Natural killer cell (primary cell): ENCODE data around the gene XKR8. TPM values are rescaled to one million over a fixed set of nuclear protein-coding genes. Genes with fewer than 3 reads are reported as not detected.

Experiments used
- ATAC-seq, 3 donors: fragments of 150-1000 bp in 2 of 3; fragments of 200-7000 bp in 1 of 3; cut with Tn5 transposase; 1 replicate in 1 of 3; 2 replicates in 2 of 3; pipeline ENCODE4 v1.10.0; 2021; ENCODE audit warnings: mild to moderate bottlenecking in 2 of 3, moderate library complexity in 2 of 3
- DNase-seq, 2 donors: peaks; one replicate each; pipeline versions ENCODE4 v3.0.0 to v3.0.0-alpha.2; 2013 to 2021; ENCODE audit warnings: mixed read lengths in 1 of 2
- H3K27ac ChIP-seq: one replicate; pipeline ENCODE4 v1.5.1; 2013; ENCODE audit warnings: mild to moderate bottlenecking, low read length
- H3K27me3 ChIP-seq: one replicate; pipeline ENCODE4 v1.6.1; 2013; ENCODE audit warnings: low read length; ENCODE audit not compliant: control insufficient read depth, insufficient read depth
- H3K36me3 ChIP-seq: one replicate; pipeline ENCODE4 v1.6.1; 2013; ENCODE audit warnings: low read length; ENCODE audit not compliant: control insufficient read depth, insufficient read depth
- H3K4me1 ChIP-seq: one replicate; pipeline ENCODE4 v1.6.1; 2013; ENCODE audit warnings: low read length; ENCODE audit not compliant: control insufficient read depth, insufficient read depth
- H3K4me3 ChIP-seq: one replicate; pipeline ENCODE4 v1.5.1; 2013; ENCODE audit warnings: low read length
- H3K9me3 ChIP-seq: one replicate; pipeline ENCODE4 v1.6.1; 2013; ENCODE audit warnings: low read length; ENCODE audit not compliant: control insufficient read depth, insufficient read depth
- H3K27ac Mint-ChIP-seq, 2 donors: one replicate each; pipeline ENCODE4 v1.8.0; 2022; ENCODE audit warnings: mild to moderate bottlenecking in 2 of 2, mixed read lengths in 2 of 2, moderate library complexity in 1 of 2
- H3K27me3 Mint-ChIP-seq, 2 donors: one replicate each; pipeline ENCODE4 v1.8.0; 2022; ENCODE audit warnings: low read depth in 2 of 2, mixed read lengths in 2 of 2
- H3K36me3 Mint-ChIP-seq: one replicate; pipeline ENCODE4 v1.8.0; 2022; ENCODE audit warnings: mixed read lengths
- H3K4me1 Mint-ChIP-seq, 2 donors: one replicate each; pipeline ENCODE4 v1.8.0; 2022; ENCODE audit warnings: mixed read lengths in 2 of 2
- H3K4me3 Mint-ChIP-seq: one replicate; pipeline ENCODE4 v1.8.0; 2022; ENCODE audit warnings: mild to moderate bottlenecking, moderate library complexity, mixed read lengths
- H3K9me3 Mint-ChIP-seq, 2 donors: one replicate each; pipeline ENCODE4 v1.8.0; 2022; ENCODE audit warnings: mixed read lengths in 2 of 2
- CTCF ChIP-seq: fragments of 200-600 bp; IDR thresholded peaks from one replicate; pipeline ENCODE4 v1.8.0; 2022; ENCODE audit warnings: antibody characterized with exemption
- WGBS: methylation state at CpG from one replicate; pipeline ENCODE4 v1.1.7; 2013; ENCODE audit warnings: missing lambda C conversion rate; ENCODE audit not compliant: insufficient coverage; 5-methylcytosine and 5-hydroxymethylcytosine counted together
- intact Hi-C: fragments of 100-400 bp; cut with micrococcal nuclease; formaldehyde crosslinking; loops from one replicate; pipeline ENCODE4 v1.14.2; 2022
- total RNA-seq, 4 donors: library from RNA; stranded (reverse); fragments of 120-200 nt in 1 of 4; gene quantifications; one replicate each; pipeline versions ENCODE4 v1.2.3 to v1.2.4, GENCODE V29; 2013 to 2022

Gene XKR8
- total RNA-seq, 3 donors from 2014 or later (not counting 1 experiment from before 2014, with no cell fraction given) = 8.0 to 16.8 (median 15.5) TPM

GRCh38 chr1:27938488-27938887 lies 21.3 kb upstream of the XKR8 start:
- H3K9me3 ChIP-seq = no peaks in the 10 kb centered on the region
- TF ChIP-seq CTCF = no peak
- Mint-ChIP-seq H3K27me3 (peaks cover 11 to 14% of the 10 kb centered on the region in 2 donors), H3K4me3 (no peak overlapping the region), H3K36me3 (no peaks in the 10 kb centered on the region), H3K9me3 (no peaks in the 10 kb centered on the region), H3K4me1 (peaks cover 16 to 32% of the 10 kb centered on the region in 2 donors), H3K27ac (no peak overlapping the region)
- H3K27me3 ChIP-seq = no peaks in the 10 kb centered on the region
- no peak overlapping the region for H3K4me3 ChIP-seq
- WGBS = 61% methylated on average over 4 of the region's 4 CpGs
- H3K27ac ChIP-seq = no peak overlapping the region
- DNase-seq (no peak), ATAC-seq (no peak)
- H3K4me1 ChIP-seq = peaks cover 29% of the 10 kb centered on the region
- H3K36me3 ChIP-seq = no peaks in the 10 kb centered on the region
- intact Hi-C loops = no loop called here

GRCh38 chr1:27940297-27940696 lies 19.5 kb upstream of the XKR8 start:
- peak overlapping the region; percentile 93 for H3K27ac Mint-ChIP-seq
- H3K4me1 ChIP-seq = peaks cover 34% of the 10 kb centered on the region
- H3K27me3 ChIP-seq = no peaks in the 10 kb centered on the region
- TF ChIP-seq CTCF = peak; percentile 75
- no peak overlapping the region for H3K4me3 Mint-ChIP-seq
- ATAC-seq (peak; percentile 77 to 83 (median 81)), DNase-seq (peak; percentile 63 to 85)
- 39% methylated on average over 2 of the region's 6 CpGs for WGBS
- no peaks in the 10 kb centered on the region for H3K36me3 ChIP-seq
- H3K36me3 Mint-ChIP-seq = no peaks in the 10 kb centered on the region
- intact Hi-C loops = loop anchor here (1.0 to 5.0 kb wide), 3 partner anchors 39 to 267 kb away; partner anchors contain the start of gene EYA3
- H3K4me3 ChIP-seq = no peak overlapping the region
- H3K4me1 Mint-ChIP-seq = peaks cover 24 to 35% of the 10 kb centered on the region in 2 donors
- H3K27me3 Mint-ChIP-seq = peaks cover 4 to 8% of the 10 kb centered on the region in 2 donors
- H3K9me3 ChIP-seq = no peaks in the 10 kb centered on the region
- peak overlapping the region; percentile 6 for H3K27ac ChIP-seq
- no peaks in the 10 kb centered on the region for H3K9me3 Mint-ChIP-seq

GRCh38 chr1:27940870-27941560 lies 18.8 kb upstream of the XKR8 start:
- Histone ChIP-seq H3K36me3 (no peaks in the 10 kb centered on the region), H3K9me3 (no peaks in the 10 kb centered on the region), H3K4me3 (no peak overlapping the region), H3K4me1 (peaks cover 30% of the 10 kb centered on the region), H3K27me3 (no peaks in the 10 kb centered on the region), H3K27ac (no peak overlapping the region)
- Mint-ChIP-seq H3K27me3 (peaks cover 0 to under 1% of the 10 kb centered on the region in 2 donors), H3K9me3 (no peaks in the 10 kb centered on the region), H3K36me3 (no peaks in the 10 kb centered on the region), H3K4me3 (no peak overlapping the region), H3K27ac (peak overlapping the region; percentile 93), H3K4me1 (peaks cover 24 to 31% of the 10 kb centered on the region in 2 donors)
- 96% methylated on average over 7 of the region's 9 CpGs for WGBS
- ATAC-seq (no peak), DNase-seq (no peak)
- intact Hi-C loops = loop anchor here (1.0 to 5.0 kb wide), 3 partner anchors 38 to 266 kb away; partner anchors contain the start of gene EYA3
- TF ChIP-seq CTCF = no peak
